ENCODE measurements around the gene PKHD1.

The PKHD1 gene

DNA sequence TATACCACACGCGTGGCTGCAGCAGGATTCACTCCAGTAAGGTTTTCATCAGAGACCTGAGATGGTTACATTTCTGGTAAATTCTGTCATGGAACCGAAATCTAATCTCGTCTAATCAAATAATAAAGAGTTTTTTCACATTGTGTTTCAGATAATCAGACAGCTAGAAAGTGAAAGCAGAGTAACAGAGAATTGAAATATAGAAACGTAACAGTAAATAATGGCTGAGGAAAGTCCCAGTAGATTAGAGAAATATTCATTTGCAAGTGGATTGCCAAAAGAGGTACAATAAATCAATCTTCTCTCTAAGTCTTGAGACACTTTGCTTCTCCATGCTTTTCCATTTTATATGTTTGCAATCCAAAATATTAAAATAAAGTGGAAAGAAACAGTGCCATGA, 42.4 kb downstream of the PKHD1 start:
- DNase-seq (ENCODE audit: low spot score): no peak

DNA sequence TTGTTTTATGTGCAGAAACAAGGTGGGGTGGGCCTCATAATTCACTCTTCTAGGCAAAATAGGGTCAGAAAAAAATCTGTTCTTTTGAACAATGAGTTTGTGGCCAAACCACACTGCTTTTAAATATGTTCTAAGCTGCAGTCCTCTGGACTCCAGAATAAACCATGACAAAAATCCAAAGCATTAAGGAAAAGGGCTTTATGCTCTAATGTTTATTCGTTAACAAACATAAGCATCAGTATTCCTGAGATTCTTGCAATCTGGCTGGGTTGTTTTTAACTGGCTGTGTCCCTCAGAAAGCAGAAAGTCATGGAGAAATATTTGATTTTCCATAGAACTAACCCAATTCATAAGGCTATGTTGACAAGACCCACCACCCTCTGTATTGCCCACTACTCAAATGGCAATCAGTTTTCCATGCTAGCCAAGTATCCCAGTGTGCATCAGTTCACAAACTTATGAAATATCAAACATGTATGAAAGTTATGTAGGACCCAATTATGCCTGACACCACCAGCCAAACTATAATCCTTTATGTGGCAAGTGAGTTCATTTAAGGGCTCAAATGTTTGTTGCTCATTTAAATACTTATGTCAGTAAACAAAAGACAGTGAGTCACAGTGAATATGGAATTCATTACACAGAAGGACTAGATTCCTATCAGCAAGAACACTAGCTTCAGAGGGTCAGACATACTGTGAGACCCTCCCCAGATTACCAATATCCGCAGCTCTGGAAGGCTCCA, 45.1 kb downstream of the PKHD1 start:
- DNase-seq (ENCODE audit: low spot score): no peak

DNA sequence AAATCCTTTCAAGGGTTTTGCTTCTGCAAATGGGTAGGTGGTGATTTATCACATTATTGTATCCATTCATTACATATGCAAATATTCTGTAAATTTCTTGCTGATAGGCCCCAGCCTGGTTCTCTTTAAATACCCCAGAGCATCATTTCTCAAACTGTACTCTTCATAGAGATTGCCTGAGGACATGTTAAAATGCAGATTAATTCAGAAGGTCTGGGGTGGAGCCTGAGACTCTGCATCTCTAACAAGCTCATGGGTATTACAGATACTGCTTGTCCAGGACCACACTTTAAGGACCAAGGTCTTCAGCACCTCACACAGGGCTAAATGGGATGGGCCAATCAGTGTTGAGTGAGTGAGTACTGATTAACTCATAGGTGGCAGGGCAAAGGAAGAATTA, 46.3 kb downstream of the PKHD1 start:
- no peak for DNase-seq (ENCODE audit: low spot score)

DNA sequence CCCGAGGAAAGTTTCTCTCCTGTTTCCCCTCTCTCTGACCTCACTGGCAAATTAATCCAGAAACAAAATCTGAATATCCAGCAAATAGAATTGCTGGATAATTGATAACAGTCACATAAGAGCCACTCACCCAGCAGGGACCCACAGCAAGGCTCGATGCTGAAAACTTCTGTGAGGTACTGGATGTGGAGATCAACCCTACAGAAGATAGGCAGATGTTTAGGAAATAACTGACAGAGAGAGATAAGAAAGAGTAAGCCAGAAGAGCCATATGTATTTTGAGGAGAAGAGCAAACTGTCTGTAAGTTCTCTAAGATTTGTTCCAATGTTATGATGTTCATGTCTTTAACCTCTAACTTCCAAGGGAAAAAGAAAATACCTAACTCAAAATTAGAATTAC, 59.7 kb downstream of the PKHD1 start:
- no peak for DNase-seq (ENCODE audit: low spot score)

DNA sequence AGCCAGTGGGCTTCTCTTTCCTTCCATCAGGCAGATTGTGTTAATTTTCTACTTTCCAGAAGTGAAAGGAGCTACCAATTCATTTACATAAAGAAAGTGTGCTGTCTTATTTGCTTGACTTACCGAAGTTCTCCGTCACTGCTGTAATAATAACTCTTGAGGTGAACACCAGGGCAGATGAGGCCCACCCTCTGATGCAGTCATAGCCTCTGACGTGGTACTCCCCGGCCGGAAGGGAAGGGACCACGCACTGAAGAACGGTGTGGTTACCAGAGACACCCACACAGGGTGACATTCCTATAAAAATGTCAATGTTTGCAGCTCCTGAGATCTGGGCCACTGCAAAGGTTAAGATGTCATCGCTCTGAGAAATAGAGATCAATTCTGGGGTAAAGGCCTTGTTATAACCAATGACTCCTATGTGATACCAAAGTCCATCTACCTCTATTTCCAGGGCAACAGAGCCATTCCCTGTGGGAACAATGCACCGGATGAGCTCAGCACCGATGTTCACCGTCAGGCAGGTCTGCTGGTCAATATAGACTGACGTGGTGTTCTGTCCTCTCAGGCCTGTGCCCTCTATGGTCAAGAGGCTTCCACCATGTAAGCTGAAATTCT, 62.9 kb downstream of the PKHD1 start:
- no peak for DNase-seq (ENCODE audit: low spot score)

DNA sequence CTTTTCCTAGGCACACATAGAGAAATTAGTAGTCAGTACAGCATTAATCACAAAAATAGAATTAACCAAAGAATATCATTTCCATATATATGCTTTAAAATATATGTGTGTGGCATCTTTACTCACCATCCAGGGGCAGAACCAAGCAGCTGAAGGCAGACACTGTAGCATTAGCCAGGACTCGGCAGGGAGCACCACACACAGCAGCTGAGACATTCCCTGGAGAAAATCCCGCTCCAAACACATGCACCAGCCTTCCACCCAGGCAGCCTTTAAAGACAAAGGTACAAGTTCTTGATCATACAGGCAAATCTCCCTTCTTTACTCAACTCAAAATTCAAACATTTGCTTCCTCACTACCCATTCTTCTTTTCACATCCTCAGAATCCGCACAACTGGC, 64.7 kb downstream of the PKHD1 start:
- DNase-seq (ENCODE audit: low spot score): no peak

DNA sequence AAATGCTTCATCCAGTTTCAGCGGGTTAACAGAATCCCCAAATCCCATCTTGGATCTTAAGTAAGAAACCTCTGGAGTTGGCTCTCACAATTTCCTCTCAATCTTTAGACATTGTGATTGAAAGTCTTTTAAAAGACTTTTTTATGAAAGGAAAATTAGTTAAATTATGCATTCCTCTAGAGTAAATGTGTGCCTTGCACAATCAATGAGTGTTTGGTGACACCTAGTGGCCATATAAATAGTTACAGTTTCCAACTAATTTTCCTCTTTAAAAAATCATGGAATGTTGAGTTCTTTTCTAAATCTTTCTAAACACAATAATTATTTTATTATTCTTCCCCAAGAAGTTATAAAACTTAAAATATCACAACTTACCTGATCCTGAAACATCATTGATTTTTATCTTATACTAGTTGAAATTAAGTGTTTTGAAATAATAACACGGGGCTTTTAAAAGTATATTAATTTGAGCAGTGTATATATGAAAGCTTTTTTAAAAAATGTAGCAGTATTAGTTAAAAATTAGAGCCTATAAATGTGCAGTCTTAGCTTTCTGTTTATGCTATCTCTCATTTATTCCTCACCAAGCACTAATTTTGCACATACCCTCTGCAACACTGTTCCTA, 66.4 kb downstream of the PKHD1 start:
- DNase-seq (ENCODE audit: low spot score): no peak

DNA sequence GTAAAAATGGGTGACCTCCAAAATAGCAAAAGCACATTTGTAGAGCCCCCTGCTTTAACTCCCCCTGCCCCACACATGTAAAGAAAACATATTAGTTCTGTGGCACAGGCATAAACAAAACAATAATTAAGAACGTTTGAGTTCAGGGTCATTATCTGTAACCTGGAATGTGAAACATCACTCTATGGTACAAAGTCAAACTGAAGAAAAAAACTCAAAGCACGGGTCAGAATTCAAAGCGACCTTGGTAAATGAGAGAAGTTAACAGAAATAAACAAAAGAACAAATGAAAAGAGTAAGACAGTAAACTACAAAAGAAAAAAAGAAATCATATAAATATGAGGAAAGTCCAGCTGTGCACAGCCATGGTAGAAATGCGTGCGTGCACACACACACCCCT, 67.5 kb downstream of the PKHD1 start:
- no peak for DNase-seq (ENCODE audit: low spot score)

DNA sequence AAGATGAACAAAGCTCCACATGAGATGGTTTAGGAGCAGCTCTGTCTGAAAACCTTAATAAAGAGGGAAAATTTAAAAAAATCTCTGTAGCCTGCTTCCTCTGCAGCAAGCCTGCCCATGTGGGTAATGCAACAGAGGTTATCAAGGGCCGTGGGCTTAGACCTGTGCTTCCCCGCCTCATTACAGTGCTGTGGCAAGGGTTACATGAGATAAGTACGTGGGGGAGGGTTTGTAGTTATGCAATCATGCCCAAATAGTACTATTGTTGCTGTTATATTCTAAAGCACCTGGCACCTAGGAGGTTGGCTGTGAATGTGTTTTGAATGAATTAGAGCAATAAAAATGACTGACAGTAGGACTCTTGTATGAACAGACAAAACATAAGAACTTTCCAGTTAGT, 68.3 kb downstream of the PKHD1 start:
- DNase-seq (ENCODE audit: low spot score): no peak

DNA sequence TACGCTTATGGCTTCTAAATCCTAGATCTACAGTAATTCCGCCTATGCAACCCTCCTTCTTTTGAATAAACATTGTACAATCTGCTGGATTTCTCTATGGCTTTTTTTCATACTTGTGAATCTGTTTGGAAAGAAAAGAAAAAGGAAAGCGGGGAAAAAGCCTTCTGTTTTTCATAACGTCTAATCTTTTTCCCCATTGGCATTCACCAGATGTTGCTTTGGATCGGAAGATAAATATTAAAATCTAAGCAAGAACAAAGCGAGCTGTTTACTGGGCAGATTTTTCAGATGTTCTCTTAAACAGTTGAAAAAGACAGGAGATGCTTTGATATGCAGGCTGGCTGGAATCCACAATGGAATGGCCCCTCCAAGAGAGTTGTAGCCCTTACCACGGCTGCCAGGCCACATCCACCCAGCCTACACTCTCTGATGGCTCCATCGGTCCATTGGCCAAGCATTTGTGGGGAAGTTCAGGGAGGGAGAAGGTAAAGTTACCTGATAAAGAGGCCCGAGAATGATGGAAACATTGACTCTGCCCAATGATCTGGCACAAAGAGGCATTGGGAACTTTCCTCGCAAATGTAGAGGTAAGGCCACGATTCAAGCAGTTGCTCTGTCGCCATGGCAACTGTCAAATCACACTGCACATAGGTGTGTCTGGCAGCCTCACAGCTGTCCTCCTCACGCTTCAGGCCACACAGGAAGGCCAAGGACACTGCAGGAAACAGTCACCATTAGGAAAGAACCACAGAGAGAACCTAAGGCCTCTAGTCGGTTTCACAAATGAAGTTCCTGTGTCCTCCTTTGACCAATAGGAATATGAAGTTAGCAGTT, 70.3 kb downstream of the PKHD1 start:
- DNase-seq (ENCODE audit: low spot score): no peak

DNA sequence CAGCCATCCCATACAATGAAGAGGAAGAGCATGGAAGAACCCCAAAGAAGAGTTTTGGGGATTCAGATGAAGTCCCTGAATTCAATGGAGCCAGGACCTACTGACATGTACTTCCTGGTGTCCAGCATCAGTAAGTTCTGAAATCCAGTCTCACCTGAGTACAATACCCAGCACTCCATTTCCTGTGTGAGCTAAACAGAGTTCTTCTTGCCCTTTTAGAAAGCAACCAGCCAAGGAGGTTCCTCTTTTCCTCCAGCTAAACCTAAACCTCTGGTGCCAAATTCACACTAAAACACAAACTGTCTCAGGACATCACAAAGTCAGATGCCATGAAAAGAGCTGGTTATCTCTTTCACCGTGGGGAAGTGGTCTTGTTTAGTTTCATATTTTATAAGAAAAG, 71.5 kb downstream of the PKHD1 start:
- no peak for DNase-seq (ENCODE audit: low spot score)

DNA sequence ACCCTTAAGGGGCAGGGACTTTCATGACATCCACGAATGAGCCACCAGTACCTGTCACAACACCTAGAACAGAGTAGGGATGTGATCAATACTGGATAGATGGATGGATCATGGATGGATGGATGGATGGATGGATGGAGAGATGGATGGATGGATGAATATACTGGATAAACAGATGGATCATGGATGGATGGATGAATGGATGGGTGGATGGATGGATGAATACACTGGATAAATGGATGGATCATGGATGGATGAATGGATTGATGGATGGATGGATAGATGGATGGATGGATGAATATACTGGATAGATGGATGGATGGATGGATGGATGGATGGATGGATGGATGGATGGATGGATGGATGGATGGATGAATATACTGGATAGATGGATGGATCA, 73.0 kb downstream of the PKHD1 start:
- no peak for DNase-seq (ENCODE audit: low spot score)

DNA sequence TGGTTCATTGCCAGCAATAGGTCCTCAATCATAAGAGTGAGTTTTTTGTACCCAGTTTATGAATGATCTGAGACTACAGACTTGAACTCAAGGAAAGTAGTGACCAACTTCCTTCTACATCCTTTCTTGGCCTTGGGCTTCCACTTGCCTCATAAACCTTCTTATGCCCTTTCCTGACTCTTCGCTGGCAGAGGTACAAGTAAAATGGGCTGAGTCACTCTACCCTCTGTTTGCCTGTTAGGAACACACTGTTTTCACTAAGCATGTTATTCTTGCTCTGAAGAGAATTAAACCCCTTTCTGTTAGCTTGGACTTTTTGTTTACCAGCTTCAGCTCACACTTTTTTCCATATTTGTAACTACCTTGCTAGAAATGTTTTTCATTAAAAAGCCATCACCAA, 74.4 kb downstream of the PKHD1 start:
- DNase-seq (ENCODE audit: low spot score): no peak

DNA sequence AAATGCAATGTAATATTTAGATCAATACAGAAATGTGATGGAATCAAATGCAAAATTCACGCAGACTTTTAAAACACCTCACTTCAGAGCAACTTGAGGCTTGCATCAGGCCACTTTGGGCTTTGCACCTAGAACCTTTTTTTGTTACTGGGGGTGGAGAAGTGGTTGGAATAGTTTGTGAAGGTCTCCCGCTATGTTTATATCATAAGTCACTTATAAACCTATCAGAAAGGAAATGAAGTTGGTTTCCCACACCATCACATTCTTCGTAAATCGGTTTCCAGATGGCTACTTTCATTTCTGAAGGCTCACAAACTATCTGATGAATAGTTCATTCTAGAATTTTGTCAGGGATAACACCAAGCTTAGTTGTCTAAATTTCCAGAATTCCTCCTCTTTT, 74.8 kb downstream of the PKHD1 start:
- no peak for DNase-seq (ENCODE audit: low spot score)

DNA sequence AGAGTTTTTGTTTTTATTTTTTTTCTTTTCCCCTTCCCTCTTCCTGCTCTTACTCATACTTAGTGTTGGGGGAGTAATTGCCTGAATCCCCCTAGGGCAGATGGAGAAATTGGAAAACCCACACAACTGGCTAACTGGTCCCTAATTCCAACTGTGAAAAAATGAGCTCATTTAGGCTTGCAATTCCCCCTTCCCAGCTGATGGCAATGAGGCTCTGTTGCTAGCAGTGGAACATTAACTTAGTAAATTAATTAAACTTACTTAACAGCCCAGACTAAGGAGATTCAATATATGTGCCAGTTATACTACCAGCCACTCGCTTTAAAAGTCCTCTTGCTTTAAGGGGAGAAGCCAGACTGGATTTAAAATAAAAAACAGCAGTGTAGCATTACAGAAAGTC, 76.6 kb downstream of the PKHD1 start:
- DNase-seq (ENCODE audit: low spot score): no peak

DNA sequence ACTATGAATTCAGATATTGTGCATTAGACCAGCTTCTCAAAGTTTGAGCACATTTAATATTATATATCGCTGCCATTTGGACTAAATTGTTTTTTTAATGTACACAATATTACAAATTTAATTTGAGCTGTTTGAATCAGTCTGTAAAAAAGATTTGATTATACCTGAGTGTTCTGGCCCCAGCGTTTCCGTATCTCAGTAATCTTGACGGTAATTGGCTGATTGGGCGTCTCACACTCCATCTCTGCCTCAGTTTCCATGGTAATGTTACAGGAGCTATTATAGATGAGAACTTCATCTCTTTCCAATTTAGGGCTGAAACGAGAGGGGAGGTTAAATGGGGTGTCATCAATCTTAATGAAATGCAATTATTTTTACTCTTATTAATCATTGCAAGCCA, 77.3 kb downstream of the PKHD1 start:
- no peak for DNase-seq (ENCODE audit: low spot score)

DNA sequence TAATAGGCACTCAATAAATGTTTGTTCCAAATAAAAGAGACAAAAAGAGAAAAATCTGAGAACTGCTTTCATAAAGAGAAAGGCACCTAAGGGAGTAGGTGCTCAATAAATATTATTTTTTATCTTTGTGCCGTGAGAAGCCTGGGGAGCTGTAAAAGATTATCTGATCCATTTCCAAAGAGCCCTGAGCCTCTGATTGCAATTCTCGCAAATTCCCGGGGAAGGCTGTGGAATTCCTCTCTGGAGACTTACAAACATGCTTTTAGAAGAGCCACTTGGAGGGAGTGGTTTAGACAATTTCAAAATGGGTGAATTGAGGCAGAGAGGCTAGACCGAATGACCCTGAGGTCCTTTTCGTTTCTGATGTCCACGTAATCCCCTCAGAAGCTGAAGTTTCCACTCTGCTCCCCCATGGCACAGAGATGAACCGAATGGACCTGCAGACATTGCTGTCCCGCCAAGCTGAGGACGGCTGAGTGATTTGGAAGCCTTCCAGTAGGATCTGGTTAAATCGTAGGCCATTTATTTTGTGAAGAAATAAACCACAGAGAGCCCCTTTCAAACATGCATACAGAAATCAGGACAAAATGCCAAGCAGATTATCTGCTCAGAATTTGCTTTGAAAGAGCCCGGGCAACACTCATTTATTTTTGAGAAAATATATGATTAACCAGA, 77.8 kb downstream of the PKHD1 start:
- DNase-seq (ENCODE audit: low spot score): no peak

DNA sequence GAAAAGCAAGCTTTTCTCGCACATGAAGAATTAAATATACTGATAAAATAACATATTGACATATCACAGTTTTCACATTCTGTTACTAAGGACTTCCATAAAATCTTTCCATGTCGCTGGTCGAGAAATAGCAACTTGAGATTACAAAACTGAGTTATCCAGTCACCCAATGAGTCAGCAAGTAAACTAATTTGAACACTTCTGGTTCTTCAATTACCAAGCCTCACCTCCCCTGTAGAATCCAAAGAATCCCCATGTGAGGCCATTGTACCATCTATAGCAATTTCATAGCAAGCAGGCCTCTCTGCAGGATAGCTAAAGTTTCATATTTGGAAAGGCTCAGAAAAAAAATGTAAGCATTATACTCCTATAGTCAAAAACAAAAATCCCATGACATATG, 87.3 kb downstream of the PKHD1 start:
- no peak for DNase-seq (ENCODE audit: low spot score)

DNA sequence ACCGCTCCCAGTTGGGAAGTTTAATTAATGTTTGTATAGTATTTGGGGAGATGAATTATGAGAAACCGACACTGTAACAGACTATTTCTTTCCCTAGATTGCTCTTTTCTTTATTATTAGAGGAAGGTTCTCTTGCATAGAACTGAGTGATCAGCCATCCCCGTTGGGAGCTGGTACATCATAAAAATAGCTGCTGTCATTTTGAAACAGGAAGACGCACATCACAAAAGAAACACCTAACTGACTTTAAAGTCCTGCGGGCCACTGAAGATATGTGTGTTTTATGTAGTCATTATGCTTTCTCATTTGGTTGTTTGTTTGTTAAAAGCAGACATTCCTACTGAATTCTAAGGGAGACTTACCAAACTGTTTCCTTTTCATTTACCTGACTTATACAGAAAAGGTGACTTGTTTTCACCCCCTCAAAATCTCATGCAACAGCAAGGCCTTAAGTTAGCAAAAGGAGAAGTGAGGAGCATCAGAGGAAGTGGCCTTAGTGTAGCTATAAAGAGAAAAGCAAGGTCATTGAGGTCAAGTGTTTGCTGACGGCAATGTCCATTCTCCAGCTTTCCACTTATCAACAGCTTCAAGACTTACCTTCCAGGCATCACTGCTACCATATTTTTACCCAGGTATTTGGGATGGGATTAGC, 91.0 kb downstream of the PKHD1 start:
- no peak for DNase-seq (ENCODE audit: low spot score)

DNA sequence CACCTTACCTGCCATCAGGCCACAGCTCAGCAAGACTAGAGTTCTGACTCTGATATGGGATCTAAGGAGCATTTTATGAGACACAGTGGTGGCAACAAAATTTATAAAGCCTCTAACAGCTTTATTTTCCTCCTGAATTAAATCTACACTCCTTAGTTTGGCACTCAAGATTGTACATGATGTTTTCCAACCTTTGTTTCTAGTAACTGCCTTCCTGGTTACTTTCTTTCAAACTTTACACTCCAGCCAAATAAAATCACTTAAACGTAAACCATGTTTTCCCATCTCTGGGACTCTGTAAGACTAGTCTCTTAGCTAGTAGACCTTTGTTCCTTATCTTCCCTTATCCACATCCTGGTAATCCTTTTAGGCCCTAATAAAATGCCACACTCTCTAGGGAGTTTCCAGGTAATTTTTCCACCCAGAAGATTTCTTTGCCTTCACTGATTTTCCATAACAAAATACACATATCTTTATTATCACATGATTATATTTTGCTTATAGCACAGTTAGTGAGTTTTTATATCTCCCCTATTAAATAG, 92.1 kb downstream of the PKHD1 start:
- no peak for DNase-seq (ENCODE audit: low spot score)

DNA sequence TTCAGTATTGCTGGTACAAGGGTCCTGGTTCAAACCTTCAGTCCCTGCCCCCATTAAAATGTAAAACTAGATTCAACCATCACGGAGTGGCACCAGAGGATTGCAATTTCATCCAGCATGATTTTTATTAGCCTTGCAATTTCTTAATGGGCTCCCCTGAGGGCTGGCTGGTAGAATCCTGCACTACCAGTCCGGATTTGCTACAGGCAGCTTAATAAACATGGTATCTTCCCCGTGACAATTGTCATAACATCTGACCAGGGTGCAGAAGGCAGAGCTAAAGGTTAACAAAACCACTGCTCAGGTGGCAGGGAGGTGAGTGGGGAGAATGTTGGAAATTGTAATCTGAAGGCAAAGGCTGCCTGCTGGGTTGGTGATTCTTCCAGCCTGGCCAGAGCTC, 94.5 kb downstream of the PKHD1 start:
- no peak for DNase-seq (ENCODE audit: low spot score)
